HG03097 (cell line): ENCODE results near the gene ALDH1L2.

Experiments
- ATAC-seq: cut with Tn5 transposase; IDR thresholded peaks from one replicate; pipeline ENCODE4 v1.9.1; 2021; ENCODE audit not compliant: unreplicated experiment, low FRiP score

The ALDH1L2 gene

DNA sequence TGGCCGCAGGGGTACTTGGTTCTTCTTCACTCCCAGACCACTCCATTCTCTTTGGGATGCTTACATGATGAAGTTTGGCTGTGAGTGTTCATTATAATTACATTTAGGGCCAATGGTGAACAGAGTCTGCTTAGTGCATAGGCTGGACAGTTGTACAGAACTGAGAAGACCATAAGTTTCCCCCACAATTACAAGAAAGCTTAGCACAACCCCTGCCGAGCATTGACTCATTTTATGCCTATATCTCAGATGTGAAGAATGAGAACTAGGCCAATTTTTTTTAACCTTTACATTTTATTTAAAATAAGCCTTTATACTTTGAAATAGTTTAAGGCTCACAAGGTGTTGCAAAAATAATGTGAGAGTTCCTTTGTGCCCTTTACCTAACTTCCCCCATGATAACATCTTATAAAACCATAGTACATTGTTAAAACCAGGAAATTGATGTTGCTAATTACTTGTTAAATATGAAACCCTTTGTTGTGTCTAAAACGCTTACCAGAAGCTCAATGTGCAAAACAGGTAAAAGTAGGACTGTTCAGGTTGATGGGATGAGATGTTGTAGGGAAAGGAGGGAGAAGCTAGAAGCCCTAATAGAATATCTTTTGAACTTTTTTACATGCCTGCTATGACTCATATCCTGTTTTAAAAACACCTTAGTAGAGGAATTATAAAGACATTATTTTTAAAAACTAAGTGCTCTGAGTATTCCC, 47.2 kb downstream of the ALDH1L2 start:
- no peak for ATAC-seq

DNA sequence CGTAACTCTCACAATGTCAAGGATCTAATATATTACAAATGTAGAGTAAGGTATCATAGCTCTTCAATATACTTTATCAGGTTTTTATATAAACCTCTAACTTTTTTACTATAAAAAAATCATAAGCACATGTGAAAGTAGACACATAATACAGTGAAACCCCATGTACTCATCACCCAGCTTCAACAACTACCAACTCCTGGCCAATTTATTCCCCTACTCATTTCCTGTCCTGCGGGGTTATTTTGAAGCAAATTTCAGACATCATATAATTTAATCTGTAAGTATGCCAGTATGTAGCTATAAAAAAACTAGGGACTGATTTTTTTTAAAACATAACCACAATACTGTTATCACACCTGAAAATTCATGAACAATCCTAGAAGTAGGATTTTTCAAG, 50.4 kb downstream of the ALDH1L2 start:
- ATAC-seq, result no peak

DNA sequence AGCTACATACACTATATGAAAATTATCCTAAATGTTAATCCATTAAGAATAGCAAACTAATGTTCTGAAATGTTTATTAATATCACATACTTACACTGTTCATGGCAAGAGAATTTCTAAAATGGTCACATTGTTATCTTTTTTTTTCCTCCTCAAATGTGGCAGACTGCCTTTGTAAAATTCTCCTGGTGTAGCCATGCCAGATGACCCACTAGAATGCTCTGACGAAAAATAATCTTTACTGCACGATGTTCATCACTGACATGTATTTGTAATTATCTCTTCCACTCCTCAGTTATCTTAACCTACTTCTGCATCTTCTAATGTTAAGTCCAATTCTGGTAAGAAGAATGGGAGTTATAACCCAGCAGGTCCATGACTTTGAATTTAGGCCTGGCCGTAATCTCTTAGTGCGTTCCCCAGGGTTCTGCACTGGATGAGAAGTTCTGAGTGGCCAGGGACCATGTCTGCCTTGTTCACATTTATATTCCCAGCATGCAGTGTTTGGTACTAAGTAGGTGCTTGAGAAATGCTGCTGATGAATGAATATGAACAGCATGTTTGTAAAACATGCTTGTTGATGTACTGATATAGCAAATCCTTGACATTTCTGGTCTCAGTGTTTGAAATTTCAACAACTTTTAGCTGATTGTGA, 51.4 kb downstream of the ALDH1L2 start:
- ATAC-seq, result no peak

DNA sequence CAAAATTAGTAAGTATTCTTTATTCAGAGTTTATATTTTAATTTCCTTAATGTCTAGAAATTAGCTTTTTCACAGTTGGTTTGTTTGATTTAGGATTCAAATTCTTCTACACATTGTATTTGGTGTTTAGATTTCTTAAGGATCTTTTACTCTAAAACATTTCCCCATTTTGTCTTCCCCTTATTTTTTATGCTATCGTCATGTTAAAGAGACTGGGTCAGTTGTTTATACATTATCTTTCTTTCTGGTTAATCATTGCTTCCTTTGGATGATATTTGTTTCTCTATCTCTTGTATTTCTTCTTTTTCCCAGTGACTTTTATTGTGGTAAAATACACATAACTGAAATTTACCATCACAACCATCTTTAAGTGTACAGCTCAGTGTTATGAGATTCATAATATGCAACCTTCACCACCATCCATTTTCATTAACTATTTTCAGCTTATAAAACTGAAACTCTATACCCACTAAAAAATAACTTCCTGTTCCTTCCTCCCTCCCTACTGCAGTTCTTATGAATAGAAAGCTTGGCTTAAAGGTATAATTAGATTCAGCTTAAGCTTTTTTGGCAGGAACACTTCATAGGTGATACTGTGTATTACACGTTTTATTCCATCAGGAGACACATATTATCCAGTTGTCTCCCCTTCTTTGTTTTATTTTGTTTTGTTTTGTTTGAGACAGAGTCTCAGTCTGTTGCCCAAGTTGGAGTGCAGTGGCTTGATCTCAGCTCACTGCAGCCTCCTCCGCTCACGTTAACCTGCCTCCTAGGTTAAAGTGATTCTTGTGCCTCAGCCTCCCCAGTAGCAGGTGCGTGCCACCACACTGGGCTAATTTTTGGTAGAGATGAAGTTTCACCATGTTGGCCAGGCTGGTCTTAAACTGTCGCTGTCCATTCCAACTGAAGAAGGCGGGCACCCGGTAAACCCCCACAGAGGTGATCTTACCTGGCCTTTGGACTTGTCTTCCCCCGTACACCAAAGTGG, 53.1 kb downstream of the ALDH1L2 start:
- peak; percentile 84 for ATAC-seq

DNA sequence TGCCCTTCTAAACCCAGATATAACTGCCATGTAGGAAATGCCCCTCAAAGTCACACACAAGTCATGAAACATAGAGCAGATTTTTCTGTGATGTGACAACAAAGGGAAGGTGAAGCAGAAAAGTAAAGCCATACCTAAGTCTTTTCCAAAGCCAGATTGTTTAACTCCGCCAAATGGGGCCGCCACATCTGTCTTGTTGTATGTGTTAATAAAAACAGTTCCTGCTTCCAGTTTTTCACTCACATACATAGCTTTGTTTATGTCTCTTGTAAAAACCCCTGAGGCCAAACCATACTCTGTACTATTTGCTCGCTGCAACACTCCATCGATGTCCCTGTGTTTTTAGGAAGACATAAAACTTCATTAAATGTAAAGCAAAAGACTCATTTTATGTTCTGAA, 57.8 kb downstream of the ALDH1L2 start:
- ATAC-seq, result no peak

DNA sequence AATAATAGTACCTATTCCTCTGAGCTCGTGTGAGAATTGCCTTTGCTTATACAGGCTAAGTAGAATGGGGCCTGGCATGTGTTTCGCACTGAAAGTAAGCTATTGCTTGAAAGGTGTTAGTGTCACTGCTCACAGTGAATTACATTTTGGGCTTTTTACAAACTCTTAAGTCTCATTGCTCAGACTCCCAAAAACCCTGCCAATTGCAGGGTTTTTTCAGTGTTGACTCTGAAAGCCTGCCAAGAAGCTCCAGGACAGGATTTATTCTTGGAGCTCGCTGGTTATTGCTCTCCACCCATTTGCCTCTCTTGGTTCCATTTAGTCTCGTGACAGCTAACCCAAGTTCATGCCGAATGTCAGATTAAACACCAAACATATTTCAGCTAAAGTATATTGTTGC, 58.4 kb downstream of the ALDH1L2 start:
- no peak for ATAC-seq

DNA sequence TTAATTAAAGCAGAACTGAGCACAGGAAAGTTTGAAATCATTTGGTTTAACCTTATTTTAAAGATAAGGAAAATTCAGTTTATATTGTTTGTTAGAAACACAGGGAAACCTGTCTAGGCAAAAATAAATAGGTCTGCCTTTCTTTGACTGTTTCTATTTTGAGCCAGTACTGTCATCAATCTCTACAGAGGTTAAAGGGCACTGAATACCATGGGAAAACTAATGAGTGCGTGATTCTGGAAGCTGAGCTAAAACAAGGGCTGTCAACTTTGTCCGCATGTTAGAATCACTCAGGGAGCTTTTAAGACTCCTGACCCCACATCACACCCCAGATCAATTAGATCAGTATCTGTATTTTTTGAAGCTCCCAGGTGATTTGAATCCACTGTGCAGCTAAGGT, 59.3 kb downstream of the ALDH1L2 start:
- no peak for ATAC-seq

DNA sequence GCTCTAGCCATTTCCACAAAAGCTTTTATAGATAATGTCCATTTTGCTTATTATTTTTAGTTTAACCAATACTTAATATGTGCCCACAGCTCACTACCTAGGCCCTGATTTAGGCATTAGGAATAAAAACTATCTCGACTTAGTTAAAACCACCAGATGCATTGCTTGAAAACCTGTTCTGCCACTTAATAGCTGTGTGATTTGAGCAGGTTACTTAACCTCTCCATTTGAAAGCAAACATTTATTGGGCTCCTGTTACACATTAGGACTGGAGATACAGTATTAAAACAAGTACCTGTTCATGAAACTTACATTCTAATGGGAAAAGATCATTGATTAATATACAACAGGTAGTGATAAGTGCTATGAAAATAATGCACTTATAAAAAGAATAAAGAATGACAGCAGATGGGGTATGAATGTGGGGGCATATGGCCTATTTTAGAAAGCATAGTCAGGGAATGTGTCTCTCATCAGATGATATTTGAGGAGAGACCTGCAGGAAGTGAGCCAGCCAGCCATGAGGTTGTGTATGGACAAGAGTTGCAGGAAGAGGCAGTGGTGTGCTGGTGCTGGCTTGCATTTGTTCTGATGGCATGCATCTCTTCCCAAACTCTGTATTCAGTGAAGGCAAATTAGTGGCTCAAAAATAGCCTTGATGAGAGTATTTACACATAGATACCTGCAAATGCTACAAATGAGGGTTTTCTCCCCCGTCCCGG, 63.9 kb downstream of the ALDH1L2 start:
- no peak for ATAC-seq

DNA sequence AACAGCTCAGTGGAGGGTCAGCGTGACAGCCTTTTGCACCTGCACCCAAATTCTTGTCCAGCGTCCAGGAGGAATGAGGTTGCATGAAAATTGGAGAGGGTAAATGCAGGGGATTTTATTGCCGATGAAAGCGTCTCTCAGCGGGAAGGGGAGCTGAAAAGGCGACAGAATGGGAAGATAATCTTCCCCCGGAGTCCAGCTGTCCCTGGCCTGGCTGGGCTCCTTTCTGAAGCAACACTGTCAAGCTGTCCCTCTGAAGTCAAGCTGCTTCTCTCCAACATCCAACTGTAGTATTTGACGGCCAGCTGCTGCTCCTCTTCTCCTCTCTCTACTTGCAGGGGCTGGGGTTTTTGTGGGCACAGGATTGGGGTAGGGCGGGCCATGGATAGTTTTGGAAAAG, 65.5 kb downstream of the ALDH1L2 start:
- no peak for ATAC-seq

DNA sequence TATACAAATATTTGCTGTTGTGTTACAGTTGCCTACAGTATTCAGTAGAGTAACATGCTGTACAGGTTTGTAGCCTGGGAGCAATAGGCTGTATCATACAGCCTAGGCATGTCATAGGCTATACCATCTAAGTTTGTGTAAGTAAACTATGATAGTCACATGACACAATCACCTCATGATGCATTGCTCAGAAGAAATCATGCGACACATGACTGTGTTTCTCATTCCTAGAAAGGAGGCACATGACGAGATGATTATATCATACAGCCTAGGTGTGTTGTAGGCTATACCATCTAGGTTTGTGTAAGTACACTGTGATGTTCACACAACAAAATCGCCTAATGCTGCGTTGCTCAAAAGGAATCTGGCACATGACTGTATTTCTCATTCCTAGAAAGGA, 66.2 kb downstream of the ALDH1L2 start:
- no peak for ATAC-seq

DNA sequence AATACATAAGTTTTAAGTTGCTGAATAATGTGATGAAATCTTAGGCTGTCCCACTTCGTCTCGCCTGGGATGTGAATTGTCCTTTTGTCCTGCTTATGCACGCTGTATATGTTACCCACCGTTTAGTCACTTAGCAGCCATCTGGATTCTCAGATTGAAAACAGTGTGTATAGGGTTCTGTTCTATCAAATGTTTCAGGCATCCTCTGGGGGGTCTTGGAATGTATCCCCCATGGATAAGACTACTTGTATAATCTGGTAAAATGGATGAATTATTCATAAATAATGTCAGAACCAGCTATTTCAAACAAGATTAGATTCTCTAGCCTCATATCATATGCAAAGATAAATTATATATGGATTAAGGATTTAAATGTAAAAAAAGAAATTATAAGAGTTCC, 68.7 kb downstream of the ALDH1L2 start:
- ATAC-seq, result no peak

DNA sequence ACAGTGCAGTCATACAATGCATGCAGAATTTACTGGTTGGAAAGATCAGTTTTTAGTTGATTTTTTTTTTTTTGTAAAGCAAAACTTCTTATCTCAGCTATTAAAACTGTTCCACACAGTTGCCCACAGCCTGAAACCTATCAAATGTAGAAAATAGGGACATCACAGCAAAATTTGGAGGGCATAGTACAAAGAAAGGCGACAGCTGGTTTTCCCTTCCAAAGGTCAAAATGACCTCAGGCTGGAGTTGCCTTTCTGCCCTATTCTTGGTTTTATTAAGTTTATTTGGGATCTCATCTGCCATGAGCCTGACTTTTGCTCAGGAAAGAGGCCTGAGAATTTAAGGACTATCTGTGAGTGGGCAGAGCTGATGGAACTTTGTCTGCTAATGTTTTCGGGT, 69.7 kb downstream of the ALDH1L2 start:
- no peak for ATAC-seq

DNA sequence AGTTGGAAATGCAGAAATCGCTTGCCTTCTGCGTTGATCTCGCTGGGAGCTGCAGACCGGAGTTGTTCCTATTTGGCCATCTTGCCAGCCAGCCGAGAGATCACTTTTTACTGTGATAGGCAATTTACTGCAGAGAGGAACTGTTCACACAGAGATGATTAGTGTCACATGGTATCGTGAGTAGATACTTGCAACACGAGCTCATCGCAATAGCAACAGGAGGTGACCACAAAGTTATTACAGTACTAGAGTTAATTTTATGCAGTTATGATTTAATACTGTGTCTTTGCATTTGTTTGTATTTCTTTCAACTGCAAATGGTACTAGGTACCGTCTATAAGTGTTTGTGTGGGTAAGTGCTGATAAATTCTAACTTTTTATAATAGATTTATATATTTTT, 70.4 kb downstream of the ALDH1L2 start:
- no peak for ATAC-seq

DNA sequence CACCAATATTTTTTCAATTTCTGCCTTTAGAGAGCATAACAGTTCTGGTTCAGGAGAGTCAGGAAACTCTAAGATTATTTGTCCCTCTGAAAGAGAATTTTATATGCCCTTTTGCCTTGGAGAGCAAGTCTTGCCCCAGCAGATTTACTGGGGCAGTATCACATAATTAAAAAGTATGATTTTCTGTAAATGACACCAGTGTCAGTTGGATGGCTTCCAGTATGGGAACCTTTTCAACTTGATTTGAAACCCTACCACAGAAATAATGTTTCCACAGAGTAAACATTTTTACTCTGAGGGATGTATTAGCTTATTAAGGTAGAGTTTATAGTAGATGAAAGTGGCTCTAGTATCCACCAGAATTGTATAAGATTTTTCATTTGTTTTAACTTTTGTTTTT, 82.8 kb downstream of the ALDH1L2 start:
- no peak for ATAC-seq

DNA sequence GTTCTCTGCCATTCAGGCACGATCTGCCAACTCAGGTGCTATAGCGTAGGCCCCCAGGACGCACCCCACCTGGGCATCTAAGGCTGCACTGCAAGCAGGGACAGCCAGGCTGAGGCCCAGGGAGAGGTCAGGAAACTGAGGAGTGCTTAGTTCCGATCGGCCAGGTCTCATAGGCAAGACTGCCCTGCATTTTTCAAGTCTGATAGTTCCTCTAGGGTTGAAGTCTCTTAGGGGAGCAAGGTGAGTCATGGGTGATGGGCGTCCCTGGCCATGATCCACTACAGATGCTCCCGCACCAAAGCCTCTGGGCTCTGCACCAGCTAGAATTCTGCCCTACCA, 84.9 kb downstream of the ALDH1L2 start:
- no peak for ATAC-seq

DNA sequence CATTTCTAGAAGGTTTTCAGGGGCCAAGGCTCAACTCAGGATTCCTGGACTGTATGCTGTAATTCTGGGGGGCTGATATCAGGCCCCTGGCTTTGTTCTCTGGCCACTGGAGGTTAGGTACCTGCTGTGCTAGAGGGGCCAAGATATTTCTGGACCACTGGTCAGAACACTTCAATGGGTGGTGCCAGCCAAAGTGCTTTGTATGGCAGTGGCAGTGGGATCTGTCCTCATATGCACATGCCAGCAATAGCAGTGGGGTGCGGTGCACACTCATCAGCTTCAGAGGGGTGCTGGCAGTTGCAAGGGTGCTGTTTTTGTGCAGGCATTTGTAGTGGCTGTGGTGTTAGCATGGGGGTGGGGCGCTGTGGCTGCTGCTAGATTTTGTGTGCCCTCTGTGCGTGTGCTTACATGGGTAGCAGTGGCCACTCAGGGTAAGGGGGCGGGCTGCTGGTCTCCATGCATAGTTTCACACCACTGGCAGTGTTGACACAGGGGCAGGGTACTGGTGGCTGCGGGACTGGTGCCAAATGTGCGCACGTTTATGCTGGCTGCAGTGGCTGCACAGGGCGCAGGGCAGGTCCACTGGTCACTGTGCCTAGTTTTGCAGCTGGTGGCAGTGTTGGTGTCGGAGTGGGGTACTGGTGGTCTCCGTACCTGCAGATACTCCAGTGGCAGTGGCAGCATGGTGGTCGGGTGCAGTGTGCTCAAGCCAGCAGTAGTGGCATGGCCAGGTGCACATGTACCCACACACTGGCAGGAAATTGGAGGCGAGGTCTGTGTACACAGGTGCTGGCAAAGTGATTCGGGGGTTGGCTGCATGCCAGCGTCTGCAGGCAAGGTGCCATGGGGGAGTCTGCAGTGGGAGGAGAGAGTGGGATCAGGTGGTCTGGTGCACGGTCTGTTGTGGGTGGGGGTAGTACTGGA, 85.6 kb downstream of the ALDH1L2 start:
- ATAC-seq, result no peak

DNA sequence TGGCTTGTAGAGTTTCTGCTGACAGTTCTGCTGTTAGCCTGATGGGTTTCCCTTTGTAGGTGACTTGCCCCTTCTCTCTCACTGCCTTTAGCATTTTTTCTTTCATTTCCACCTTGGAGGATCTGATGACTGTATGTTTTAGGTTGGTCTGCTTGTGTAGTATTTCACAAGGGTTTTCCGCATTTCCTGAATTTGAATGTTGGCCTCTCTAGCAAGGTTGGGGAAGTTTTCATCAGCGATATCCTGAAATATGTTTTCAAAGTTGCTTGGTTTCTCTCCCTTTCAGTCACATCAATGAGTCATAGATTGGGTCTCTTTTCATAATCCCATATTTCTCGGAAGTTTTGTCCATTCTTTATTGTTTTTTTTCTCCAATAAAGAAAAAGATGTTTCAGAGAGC, 86.7 kb downstream of the ALDH1L2 start:
- no peak for ATAC-seq

DNA sequence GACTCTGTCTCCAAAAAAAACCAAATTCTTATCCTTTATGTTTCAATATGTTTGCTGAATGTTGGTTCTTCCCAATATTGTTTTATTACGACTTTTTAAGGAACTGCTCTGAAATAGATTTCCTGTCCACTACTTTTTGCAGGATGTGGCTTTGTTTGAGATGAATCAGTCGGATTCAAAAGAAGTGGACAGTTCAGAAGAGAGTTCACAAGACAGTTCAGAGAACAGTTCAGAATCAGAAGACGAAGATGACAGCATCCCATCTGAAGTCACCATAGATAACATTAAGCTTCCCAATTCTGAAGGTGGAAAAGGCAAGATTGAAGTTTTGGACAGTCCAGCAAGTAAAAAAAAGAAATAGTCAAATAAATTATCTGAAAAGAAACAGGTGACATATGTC, 89.9 kb downstream of the ALDH1L2 start:
- no peak for ATAC-seq

DNA sequence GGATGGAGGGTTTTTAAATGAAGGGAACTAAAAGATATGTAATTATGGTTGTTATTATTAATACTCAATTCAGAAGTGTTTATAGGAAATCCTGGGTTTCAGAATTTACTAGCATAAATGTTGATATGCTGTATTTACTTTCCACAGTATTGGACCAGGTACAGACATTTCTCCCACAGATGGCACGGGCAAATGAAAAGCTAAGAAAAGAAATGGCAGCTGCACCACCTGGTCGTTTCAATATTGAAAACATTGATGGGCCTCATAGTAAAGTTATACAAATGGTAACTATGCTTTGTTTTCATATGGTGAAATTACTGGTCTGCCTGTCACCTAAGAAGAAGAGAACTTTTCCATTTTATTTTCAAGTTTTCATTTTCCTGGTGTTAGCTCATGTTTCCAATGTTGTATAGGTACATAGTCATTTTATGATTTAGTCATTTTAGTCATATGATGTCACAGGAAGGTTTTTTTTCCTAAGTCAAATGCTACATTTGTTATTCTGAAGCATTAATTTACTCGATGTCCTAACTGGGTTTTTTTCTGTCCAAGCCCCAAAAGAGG, 92.6 kb downstream of the ALDH1L2 start:
- no peak for ATAC-seq

DNA sequence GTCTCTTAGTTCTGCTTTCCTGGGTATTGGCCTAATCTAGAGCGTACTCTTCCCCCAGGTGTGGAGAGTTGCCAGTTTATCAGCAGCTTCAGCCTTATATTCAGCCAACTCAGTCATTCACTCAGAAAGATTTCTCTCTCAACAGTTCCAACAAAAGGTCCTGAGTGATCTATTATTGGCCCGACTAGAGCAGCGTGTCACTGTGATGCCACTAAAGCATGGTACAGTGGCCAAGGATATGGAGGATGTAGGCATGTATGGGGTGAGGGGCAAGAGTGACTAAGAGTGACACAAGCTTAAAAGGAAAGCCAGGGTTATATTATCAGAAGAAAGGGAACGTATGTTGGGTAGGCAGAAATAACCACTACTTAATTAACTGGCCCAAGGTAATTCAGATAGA, 93.3 kb downstream of the ALDH1L2 start:
- no peak for ATAC-seq
